ENCODE data around the gene ICE1.
"Not testable (repeated sequence)": the region's sequence is repeated elsewhere in the genome, so short reads cannot be mapped to it uniquely, and the experiment has no call there.

Gene ICE1

DNA sequence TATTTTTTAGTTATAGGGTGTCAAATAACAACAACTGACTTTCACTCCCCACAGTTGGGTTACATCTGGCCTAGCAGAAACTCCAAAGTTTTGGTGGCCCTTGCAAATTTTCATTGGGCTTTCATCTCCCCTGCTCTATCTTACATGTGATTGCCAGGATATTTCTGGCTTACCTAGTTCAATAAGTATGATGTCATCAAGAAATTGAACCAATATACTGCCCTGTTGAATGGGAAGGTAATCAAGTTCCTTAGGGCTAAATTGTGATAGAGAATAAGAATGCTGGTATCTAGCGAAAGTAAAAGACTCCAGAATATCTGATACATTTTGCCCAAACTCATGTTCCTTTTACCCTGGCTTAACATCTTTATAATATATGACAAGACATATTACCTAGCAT, 17.0 kb upstream of the ICE1 start:
- DNase-seq, result no peak

DNA sequence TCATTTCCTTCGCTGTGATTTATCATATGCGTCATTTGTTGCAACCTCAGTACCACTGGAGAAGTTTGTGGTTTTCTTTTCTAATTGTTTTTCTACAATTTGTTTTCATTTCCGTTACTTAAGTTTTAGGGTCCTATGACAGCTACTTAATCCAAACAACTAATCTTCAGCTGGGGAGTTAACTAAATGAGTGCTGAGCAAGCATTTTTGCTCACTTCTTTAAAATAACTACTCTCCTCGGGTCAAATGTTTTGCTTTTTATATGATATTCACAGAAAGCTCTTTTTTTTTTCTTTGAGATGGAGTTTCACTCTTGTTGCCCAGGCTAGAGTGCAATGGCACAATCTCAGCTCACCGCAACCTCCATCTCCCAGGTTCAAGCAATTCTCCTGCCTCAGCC, 14.6 kb upstream of the ICE1 start:
- DNase-seq, result no peak

DNA sequence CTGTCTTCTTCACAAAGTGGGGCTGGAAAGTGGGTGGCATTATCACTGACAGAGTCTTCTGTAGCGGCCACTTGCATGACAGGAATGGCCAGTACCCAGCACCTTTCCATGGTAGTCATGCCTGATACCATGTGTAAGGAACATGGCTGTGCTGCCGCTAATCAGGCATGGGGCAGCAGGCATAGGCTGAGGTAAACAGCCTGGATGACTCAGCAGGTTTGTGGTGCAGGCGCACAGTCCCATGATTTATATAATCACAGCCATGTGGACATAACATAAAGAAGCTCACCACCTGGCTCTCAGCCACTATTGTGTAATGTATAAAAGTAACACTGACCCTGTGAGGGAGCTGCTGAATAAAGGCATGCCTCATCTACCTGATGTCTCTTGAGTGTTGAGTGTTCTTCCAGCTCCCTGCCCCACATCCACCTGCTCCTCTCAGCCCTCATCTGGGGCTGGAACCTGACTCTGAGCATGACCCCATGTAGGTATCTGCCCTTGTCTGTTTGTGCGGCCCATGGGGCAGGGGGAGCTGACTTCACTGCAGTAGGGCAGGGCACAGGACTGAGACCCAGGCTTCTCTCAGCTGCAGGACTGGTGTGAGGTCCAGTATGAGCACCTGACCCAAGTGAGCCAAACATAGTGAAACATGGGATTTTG, 13.2 kb upstream of the ICE1 start:
- peak; percentile 18 for DNase-seq

DNA sequence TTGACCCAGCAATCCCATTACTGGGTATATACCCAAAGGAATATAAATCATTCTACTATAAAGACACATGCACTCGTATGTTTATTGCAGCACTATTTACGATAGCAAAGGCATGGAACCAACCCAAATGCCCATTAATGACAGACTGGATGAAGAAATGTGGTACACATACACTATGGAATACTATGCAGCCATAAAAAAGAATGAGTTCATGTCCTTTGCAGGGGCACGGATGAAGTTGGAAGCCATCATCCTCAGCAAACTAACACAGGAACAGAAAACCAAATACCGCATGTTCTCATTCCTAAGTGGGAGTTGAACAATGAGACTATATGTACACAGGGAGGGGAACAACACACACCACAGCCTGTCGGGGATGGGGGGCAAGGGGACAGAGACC, 8.6 kb upstream of the ICE1 start:
- not testable (repeated sequence) for DNase-seq

DNA sequence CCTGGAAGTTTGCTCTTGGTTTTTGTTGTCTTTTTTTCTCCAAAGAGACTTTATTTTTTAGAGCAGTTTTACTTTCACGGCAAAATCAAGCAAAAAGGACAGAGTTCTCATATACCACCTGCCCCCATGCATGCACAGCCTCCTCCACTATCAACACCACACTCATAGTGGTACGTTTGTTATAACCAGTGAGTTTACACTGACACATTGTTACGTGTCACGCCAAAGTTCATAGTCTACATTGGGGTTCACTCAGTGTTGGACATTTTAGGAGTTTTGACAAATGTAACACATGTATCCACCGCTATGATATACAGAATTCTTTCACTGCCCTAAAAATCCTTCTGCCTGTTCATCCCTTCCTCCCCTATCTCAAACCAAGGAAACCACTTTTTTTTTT, 7.5 kb upstream of the ICE1 start:
- DNase-seq, result no peak

DNA sequence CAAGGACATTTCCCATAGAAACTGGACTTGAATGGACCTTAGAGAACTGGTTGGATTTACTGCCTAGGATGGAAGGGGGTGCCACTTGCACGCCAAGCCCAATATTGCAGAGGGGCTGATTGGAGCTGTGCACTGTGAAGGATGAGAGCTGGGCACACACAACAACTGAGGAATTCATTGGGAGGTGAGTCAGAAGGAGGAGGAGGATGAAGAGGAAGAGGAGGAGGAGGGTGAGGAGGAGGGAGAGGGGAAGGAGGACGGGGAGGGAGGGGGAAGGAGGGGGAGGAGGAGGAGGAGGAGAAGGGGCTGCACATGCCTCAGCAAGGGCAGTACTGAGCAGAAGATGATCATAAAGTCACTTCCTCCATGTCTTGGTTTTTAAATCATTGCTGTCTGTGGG, 5.7 kb upstream of the ICE1 start:
- DNase-seq, result no peak

DNA sequence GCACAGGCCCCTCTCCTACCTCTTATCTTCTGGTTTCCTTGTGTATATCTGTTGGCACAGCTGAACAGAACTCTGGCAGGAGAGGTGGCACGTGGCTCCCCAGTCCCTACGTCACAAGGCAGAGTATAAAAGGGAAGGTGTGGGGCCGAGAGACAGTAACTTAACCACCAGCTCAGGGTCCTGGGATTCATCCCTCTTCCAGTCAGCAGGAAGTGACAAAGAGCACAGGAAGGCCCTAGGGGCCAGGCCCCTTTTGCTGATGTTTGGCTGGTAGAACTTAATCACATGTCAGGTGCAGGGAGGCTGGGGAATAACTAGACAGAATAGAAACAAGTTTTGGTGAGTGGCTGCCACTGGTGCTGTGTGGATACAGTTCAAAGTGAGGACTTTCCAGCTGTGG, 4.5 kb upstream of the ICE1 start:
- no peak for DNase-seq

DNA sequence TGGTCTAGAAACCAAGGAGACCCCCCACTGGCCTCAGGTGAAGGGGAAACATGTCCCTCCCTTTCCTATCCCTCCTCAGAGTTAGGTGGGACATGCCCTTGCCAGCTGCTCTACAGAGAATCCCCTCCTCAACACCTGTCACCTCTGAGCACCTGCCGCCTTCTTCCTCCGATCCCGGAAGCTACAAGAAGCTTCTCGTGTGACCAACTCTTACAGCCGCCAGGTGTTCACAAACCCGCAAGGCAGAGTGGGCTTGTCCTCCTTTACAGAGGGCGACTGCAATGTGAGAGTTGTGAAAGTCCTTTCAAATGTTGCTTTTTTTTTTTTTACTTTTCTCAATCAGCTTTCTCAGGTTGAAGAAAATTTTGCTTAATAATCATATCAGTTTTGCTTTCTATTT, 3.7 kb upstream of the ICE1 start:
- no peak for DNase-seq

DNA sequence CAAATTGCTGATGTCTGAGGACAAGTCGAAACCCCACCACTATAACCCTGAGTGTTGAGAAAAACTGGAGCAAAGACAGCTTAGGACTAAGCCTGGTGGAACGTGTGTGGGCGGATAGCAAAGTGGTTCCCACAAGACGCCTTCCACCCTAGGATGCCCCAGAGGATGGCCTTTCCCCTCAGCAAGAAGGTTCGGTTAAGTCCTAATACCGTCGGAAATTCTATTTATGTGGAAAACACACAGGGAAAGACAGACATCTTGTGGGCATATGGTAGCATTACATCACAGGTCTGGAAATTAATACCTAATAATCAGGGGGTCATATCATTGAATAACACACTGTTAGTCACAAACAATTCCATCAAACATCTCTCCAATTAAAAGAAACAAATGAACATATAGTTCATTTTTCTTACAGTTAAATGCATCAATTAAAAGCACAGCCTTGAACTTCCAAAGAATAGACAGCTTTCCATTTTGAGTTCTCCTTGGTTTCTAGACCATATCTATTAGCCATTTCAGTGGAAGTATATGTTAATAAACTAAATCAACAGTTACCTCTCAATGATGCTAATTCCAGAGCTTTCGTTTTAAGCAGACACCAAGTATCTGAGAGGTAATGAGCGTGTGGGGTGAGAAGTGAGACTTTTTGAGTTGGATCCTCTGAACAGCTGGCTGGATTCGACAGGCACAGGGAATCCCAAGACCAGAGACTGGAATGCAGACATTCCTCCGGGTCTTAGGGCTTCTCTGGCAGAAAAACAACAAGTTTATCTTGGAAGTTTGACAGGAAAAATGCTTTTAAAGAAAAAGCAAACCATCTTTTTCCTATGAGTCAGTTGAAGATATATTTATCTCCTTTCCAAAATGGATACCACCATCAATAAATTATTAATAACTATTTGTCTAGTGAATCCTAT, 2.9 kb upstream of the ICE1 start:
- DNase-seq, result peak; percentile 28

DNA sequence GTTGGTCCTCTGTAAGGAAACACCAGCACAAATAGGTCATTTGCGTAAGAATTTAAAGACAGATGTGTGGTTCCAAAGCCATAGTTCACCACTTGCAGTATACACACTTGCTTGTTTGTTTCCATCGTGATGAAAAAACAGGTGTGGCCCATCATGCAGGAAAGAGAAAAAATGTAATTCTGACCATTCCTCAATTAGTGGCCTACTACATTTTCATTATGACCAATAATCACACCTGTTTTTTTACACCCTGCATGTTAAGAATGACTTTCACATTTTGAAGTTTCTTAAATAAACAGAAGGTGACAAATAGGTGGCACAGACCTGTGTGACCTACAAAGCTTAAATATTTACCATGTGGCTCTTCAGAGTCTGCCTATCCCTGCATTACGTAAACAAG, 2.2 kb upstream of the ICE1 start:
- no peak for DNase-seq

DNA sequence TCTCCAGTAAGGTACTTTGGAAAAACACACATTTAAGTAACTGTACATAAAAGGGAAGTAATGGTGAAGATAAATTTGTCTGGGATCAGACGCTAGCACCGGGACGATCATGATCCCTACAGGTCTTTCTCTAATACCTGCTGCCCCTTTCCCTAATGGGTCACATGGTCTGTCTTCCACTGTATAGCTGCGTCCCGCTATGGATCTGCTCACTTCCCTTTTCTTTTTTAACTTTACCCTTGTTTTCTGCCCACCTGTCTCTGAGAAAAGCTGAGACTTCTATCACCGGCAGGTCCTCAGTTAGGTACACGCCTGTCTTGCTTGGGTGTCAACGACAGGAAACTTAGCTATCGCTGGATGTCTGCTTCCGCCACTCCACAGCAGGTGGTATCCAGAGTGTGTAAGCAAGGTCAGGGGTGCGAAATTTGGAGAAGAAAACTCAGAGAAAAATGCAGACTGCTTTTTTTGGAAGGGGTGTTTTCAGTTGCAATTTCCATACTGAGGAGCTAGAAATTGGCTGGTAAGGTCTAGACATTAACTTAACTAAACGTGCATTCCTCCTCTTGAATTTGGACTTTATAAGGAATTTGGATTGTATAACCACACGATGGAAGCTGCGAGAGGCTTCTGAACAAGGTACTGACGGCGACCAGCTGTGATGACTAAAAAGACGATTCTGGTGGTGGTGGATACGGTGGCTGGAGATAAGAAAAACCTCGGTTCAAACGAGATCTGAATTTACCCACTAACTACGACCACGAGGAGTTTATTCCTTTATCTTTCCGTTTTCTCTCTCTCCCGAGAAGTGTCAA, 1.1 kb upstream of the ICE1 start:
- DNase-seq, result peak; percentile 37

DNA sequence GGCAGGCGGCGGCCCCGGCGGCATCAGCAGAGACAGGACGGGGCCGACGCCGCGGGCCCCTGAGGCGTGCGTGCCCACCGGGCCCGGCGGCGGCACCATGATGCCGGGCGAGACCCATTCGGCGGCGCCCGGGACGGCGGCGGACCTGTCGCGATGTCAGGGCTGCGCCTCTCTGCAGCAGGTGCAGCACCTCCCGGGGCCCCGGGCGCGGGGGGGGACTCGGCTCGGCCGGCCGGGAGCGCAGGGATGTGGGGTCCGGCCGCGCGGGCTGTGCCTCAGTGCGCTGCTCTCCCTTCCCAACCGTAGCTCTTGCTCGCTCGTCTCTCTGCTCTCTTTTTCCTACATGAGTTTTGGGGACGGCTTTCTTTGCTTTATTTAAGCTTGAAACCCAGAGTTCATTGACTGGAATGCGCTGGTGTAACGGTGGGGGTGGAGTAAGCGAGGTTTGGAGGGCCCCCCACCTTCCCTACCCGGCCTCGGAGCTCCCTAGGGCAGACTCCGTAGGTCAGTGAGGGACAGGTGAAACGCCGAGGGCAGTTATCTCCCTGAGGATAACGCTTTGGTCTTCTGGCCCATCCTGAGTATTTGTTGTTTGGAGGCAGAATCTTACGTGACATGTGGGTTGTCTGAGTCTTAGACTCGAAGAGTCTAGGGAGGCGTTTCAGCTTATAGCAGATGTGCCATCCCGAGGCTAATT, 490 bp downstream of the ICE1 start:
- DNase-seq, result no peak

DNA sequence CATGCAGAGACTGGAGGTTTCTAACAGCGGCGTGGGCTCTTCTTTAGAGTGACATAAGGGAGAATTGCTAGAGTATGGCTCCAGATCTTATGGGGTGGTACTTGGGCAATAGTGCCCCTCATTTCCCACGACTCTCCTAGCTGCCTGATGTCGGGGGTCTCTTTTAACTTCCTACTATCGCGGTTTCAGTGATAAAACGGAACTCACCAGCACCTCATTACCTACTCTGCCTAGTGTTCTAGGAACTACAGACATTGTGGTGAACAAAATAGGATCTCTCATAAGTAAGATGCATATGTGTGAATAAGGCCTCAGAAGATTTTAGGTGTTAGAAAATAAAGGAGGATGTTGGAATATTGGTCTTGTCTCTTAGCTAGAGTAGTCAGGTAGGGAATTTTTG, 1.1 kb downstream of the ICE1 start:
- no peak for DNase-seq

DNA sequence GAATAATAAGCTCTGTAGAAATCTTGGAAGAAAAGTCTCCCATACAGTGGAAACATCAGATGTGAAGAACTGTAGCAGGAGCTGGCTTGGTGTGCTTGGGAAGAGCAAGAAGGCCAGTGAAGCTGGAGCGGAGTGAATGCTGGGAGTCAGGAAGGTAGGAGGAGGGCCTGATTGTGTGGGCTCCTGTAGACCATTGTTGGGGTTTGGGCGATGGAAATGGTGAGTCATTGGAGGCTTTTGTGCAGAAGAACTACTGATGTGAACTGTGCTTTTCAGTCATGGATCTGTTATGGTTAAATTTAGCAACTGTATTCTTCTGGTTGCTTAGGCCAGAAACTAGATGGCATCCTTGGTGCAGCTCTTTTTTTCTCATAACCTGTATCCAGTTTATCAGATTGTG, 2.3 kb downstream of the ICE1 start:
- no peak for DNase-seq

DNA sequence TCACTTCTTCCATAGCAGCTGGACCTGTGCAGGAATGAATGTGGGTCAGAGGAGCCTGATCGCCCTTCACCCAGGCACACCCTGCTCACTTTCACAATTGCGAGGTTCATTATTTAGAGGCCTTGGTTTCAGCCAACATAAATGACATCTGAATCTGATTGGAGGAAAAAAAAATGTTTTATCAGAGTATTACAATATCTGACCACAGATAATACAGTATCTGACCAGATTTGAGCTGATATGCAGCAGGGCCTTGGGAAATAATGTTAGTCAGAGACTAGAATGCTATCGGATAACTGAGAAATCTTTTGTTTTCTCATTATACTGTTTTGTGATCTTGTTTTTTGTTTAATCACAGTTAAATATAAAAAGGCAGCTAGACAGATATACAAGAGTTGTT, 7.7 kb downstream of the ICE1 start:
- no peak for DNase-seq

DNA sequence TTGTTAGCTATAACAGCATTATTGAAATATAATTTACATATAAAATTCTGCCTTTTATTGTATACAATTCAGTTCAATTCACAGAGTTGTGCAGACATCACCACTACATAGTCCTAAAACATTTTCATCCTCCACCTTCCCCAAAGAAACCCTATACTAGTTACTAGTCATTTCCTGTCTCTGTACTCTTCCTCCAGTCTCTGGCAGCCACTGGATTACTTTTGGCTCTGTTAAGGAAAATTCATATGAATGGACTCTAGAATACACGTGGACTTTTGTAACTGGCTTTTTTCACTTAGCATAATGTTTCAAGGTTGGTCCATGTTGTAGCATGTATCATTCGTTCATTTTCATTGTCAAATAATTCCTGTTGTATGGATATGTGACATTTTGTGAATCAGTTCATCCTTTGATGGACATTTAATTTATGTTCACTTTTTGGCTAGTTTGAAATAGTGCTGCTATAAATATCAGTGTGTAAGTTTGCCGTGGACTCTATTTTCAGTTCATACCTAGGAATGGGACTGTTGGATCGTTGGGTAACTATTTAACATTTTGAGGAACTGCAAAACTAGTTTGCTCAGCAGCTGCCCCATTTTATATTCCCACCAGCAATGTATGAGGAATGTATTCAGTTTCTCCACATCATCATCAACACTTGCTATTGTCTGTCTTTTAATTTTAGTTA, 9.7 kb downstream of the ICE1 start:
- no peak for DNase-seq

DNA sequence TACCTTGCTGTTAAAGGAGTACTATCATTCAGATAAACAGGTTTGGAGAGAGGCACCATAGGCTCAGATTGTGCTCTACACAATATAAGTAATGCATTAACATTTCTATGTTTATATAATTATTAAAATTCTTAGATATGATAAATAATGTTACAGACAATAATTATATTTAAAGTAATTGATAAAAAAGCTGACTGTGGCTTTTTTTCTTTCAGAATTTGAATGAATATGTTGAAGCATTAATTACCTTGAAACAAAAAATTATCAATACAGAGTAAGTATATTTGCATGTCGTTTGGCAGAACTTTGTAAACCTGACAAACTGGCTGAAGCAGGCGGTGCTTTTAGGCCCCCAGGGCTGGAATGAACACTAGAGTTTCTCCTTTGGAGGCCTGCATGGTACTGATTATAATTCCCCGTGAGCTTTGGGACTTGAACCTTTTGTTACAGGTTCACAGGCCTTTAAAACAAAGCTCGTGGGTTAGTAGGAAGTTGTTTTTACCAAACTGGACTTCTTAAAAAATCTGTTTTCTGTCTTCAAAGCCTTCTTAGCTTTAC, 13.8 kb downstream of the ICE1 start:
- no peak for DNase-seq

DNA sequence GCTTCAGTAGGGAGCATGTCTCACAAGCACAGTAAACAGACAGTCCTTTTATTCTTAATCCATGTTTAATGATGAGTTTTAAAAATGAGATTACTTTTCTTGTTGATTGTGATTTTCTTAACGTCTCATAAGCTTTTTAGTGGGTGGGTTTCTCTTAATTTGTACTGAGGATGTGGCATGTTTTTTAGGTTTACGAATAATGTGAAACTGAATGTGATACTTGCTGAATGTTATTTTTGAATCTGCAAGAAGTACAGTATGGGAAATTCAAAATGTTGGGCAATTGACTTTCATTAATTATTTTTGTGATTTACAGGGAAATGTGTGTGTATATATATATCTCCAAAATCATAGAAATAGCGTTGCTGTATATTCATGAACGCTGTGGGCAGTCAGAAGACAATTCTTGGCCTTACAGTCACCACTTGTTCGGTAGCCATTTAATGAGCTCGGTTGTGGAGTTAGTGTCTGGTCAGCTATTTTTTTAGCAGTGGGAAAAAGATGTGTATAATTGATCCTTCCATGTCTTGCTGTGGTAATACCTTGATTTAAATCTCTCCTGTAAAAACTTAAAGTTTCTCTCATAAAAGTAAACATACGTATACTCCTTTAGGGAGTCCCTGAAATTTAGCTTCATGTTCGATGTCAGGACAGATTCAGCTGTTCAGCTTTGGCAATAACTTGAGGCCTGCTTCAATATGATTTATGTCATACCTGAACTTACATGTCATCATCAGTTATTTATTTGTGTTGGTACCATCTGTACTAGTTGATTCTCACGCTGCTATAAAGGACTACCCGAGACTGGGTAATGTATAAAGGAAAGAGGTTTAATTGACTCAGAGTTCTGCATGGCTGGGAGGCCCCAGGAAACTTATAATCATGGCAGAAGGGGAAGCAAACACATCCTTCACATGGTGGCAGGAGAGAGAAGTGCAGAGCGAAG, 15.0 kb downstream of the ICE1 start:
- no peak for DNase-seq

DNA sequence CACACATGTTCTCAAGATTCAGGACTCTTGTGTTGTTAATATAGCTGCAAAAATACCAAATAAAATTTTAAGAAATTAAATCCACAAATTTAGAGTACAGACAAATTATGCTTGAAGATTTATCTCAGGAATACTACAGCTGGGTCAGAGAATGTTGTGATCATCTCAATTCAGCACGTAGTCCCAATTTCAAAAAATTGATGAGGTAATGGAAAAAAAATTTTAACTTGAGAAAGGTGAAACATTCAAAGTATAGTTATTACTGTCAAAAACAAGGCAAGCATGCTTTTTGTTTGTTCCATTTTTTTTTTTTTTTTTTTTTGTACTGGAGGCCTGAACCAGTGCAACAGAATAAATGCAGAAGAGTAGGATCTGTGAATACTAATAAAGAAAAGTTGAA, 29.4 kb downstream of the ICE1 start:
- no peak for DNase-seq

DNA sequence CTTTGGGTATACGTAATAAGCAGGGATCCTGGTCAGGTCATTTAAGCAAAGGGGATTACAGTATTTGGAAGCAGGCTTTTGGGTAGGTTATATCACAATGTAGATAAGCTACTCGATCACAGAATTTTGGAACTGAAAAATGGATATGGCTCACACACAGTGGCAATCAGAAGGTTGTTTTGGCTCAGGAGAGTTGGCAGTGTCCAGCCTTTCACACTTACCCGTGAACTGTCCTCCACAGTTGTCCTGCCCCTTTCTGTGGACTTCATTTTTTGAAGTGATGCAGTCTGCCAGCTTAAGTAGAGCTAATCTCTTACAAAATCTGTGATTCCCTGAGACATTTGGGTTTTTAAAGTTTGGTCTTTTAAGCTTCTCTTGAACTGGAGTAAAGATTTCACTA, 30.7 kb downstream of the ICE1 start:
- DNase-seq, result no peak

DNA sequence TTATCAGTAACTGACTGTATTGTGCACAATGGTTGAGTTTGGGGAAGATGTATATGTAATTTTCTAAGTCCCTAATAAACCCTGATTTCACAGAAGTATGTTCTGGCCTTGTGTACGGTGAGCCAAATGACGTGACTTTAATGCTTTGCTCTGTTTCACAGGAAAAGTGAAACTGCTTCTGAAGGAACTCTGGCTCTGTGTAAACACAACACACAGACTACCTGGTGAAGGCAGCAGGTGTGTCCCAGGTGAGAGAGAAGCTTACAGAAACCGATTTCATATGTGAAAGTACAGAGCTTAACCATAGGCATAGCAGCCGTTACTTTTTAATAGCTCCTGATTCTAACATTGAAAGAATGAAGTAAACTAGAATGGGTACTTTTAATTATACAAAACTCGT, 31.9 kb downstream of the ICE1 start:
- DNase-seq, result no peak
